IPS-18a (cell line): ENCODE data around the gene SELPLG.

Source experiments
- H3K27ac ChIP-seq: one replicate; pipeline ENCODE4 v1.5.1; 2013; ENCODE audit warnings: low read length
- H3K27me3 ChIP-seq: one replicate; pipeline ENCODE4 v1.6.1; 2013; ENCODE audit warnings: mild to moderate bottlenecking, low read length; ENCODE audit not compliant: control insufficient read depth, insufficient read depth
- H3K36me3 ChIP-seq: one replicate; pipeline ENCODE4 v1.6.1; 2013; ENCODE audit warnings: low read depth, low read length; ENCODE audit not compliant: control insufficient read depth
- H3K4me1 ChIP-seq: one replicate; pipeline ENCODE4 v1.6.1; 2013; ENCODE audit warnings: low read depth, low read length; ENCODE audit not compliant: control insufficient read depth
- H3K4me3 ChIP-seq: one replicate; pipeline ENCODE4 v1.5.1; 2013; ENCODE audit warnings: low read length
- H3K9ac ChIP-seq: one replicate; pipeline ENCODE4 v1.6.1; 2013; ENCODE audit warnings: mild to moderate bottlenecking, low read length, moderate library complexity
- H3K9me3 ChIP-seq: one replicate; pipeline ENCODE4 v1.6.1; 2013; ENCODE audit warnings: low read depth, low read length; ENCODE audit not compliant: control insufficient read depth

The SELPLG gene

DNA sequence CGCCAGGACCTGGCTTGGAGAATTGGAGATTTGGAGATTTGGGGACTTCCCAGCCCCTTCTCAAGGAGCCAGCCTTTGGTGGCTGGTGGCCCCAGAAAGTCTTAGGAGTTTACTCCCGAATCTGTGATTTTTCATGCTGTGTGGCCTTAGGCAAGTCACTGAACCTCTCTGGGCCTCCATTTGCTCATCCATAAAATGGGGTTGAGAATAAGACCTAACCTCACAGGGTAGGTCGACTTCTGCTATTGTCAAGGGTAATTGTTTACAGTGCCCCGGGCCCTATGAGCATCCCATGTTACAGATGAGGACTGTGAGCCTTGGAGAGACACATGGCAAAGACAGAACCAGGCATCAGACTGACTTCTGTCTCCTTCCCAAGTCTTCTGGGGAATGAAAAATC, 19.7 kb downstream of the SELPLG start:
- no peak overlapping the region for H3K27ac ChIP-seq
- no peaks in the 10 kb centered on the region for H3K4me1 ChIP-seq
- H3K27me3 ChIP-seq = no peaks in the 10 kb centered on the region

DNA sequence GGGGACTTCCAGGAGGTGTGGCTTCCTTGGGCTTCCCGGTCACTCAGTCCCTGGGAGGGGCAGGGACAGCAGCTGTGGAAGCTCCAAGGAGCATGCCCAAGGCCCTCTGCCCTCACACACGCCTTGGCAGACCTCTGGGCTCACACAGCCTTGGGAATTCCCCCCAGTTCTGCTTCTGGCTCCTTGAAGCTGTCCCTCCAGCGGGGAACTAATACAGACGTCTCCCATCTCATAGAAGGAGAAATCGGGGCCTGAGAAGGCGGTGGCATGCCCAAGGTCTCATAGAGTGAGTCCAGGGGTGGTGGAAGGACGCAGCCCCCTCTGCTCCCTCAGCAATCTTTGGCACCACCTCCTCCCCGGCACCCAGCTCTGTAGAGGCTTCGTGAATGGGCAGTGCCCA, 20.1 kb downstream of the SELPLG start:
- Histone ChIP-seq H3K36me3 (no peaks in the 10 kb centered on the region), H3K27ac (no peak overlapping the region), H3K4me1 (no peaks in the 10 kb centered on the region), H3K9me3 (no peaks in the 10 kb centered on the region), H3K27me3 (no peaks in the 10 kb centered on the region), H3K4me3 (no peak overlapping the region), H3K9ac (no peak overlapping the region)

More for the DNA sequence above, 19.7 kb downstream of the SELPLG start:
- no peak overlapping the region for H3K9ac ChIP-seq
- no peak overlapping the region for H3K4me3 ChIP-seq
- no peaks in the 10 kb centered on the region for H3K36me3 ChIP-seq
- H3K9me3 ChIP-seq = no peaks in the 10 kb centered on the region

DNA sequence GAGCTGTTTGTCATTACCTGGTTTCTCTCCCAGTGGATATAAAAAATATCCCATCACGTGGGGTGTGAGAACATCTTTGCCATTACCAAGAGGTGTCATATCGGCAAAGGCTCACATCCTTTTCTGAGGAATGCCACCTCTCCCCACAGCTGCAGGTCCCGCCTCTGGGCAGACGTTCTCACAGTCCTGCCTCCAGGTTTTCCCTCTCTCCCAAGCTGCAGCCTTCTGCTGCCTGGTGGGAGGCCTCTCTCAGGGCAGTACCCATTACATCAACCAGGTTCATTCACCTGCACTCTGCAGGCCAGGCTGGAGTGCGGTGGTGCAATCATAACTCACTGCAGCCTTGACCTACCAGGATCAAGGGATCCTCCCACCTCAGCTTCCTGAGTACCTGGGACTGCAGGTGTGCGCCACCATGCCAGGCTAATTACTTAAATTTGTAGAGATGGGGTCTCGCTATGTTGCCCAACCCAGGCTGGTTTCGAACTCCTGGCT, 20.9 kb downstream of the SELPLG start:
- Histone ChIP-seq H3K27me3 (no peaks in the 10 kb centered on the region), H3K27ac (no peak overlapping the region), H3K4me3 (no peak overlapping the region), H3K36me3 (no peaks in the 10 kb centered on the region), H3K9me3 (no peaks in the 10 kb centered on the region), H3K9ac (no peak overlapping the region), H3K4me1 (no peaks in the 10 kb centered on the region)

DNA sequence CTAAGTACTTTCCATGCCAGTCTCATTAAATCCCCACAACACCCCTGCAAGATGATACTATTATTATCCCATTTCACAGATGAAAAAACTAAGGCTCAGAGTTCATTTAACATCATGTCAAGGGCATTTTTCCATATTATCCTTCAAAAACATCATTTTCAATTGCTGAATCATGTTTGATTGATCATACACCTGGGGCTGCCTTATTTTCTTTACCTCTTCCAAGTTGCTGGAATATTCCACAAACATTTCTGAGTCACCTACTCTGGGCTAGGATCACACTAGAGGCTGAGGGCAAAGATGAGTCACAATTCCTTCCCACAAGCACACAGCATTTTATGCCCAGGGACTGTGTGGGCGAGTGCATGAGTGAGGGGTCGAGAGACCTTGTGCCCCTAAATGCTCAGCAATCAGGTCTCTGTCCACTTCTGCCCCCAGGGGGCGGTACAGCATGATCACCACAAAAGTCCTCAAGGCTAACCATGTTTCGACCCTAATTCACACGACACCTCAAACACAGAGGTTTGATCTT, 21.7 kb downstream of the SELPLG start:
- Histone ChIP-seq H3K36me3 (no peaks in the 10 kb centered on the region), H3K27me3 (no peaks in the 10 kb centered on the region), H3K27ac (no peak overlapping the region), H3K4me3 (no peak overlapping the region), H3K4me1 (no peaks in the 10 kb centered on the region), H3K9ac (no peak overlapping the region), H3K9me3 (no peaks in the 10 kb centered on the region)

DNA sequence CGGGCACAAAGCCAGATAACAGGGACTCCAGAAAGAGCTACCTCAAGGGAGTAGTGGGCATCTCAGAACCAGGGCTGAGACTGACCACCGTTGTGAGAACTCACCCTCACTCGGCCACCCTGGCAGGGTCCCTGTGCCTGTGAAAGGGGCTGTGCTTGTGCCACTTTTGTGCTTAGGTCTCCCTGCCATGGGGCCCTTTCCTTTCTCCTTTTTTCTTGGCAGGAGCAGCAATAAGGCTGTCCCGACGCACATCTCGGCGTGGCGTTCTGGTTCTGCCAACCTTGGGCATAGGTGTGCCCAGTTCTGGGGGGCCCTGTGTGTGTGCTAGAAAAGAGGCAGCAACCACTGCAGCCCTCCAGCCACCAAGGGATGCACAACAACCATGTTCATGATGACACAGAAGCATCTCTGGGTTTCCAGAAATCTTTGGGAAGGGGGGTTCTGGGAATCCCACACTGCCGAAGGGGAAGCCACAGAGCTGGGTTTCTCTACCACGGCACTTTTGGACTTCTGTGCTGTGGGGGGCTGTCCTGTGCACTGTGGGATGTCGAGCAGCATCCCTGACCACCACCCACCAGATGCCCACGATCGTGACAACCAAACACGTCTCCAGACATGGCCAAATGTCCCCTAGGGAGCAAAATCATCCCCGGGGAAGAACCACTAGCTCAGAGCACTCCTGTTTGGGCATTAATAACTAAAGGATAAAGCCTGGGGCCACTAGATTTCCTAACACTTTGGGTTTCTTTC, 22.7 kb downstream of the SELPLG start:
- Histone ChIP-seq H3K9me3 (no peaks in the 10 kb centered on the region), H3K4me1 (no peaks in the 10 kb centered on the region), H3K27ac (no peak overlapping the region), H3K4me3 (no peak overlapping the region), H3K36me3 (no peaks in the 10 kb centered on the region), H3K27me3 (no peaks in the 10 kb centered on the region), H3K9ac (no peak overlapping the region)

DNA sequence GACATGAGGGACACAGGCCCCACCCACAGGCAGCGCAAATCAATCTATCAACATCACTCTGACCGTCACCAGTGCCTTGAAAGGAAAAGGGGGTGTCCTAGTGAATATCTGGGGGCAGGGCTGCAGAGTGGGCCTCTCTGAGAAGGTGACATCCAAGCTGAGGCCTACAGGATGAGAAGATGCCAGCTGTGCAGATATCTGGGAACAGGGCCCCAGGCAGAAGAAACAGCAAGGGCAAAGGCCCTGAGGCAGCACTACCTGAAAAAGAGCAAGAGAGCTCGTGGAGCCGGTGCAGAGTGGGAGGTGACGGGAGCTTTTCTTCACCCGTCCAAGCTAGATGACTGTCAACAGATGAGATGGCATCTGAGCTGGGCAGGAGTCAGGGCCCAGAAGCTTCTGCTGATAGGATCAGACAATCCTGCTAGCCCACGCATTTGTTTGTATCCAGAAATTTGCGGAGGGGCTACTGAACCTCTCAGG, 23.3 kb downstream of the SELPLG start:
- H3K9me3 ChIP-seq = no peaks in the 10 kb centered on the region

DNA sequence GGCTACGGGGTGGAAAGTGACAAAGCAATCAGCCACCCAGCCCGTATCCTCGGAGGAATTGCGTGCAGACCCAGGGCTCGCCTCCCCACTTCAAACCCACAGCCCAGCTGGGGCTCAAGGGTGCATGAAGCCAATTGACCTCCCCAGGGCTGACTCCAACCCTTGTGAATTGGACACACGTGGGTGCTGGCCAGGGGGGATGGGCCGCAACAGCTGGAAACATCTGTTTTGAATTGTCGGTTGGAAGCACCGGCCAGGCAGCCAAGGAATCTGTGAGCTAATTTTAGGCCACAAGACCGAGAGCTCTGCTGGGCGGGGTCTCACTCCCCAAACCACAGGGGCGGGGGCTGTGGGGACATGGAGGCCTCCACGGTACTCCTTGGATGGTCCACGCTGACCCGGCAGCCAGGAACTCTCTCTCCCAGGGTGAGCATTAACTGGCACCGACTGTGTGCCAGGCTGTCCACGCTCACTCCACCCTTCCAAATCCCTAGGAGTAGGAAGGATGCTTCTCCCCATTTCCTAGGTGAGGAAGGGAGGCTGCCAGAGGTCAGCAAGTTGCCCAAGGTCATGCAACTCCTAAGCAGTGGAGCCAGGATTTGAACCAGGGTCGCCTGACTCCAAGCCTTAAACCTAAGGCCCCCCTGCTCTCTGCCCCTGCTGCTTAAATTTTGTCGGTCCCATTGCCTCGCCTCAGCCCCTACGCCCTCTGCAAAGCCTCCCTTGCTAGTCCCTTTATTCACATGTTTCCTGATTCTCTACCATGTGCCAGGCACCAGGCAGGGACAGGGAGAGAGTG, 24.0 kb downstream of the SELPLG start:
- Histone ChIP-seq H3K36me3 (no peaks in the 10 kb centered on the region), H3K4me3 (no peak overlapping the region), H3K9me3 (no peaks in the 10 kb centered on the region), H3K27ac (no peak overlapping the region), H3K9ac (no peak overlapping the region), H3K4me1 (no peaks in the 10 kb centered on the region), H3K27me3 (no peaks in the 10 kb centered on the region)

More for the DNA sequence above, 23.3 kb downstream of the SELPLG start:
- no peak overlapping the region for H3K27ac ChIP-seq
- no peak overlapping the region for H3K4me3 ChIP-seq
- H3K36me3 ChIP-seq = no peaks in the 10 kb centered on the region
- H3K27me3 ChIP-seq = no peaks in the 10 kb centered on the region
- no peaks in the 10 kb centered on the region for H3K4me1 ChIP-seq
- no peak overlapping the region for H3K9ac ChIP-seq

DNA sequence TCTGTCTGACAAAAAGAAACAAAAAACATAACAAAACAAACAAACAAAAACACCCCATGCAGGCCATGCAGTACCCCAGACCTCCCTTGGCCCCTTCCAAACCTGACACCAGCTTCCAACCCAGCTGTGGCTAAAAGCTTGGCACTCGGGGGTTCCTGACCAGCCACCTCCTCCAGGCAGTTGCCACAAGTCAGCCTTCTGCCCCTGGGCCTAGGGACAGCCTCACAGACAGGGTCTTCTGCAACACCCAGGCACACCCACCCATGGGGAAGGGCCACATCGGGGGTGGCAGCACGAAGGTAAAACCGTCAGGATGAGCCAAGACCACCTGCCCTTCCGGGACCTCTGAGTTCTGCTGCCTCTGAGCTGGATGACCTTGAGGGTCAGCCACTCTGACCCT, 25.1 kb downstream of the SELPLG start:
- H3K4me3 ChIP-seq = no peak overlapping the region
- no peaks in the 10 kb centered on the region for H3K9me3 ChIP-seq
- H3K27me3 ChIP-seq = no peaks in the 10 kb centered on the region
- no peaks in the 10 kb centered on the region for H3K4me1 ChIP-seq
- H3K27ac ChIP-seq = no peak overlapping the region
- H3K36me3 ChIP-seq = no peaks in the 10 kb centered on the region
- no peak overlapping the region for H3K9ac ChIP-seq

DNA sequence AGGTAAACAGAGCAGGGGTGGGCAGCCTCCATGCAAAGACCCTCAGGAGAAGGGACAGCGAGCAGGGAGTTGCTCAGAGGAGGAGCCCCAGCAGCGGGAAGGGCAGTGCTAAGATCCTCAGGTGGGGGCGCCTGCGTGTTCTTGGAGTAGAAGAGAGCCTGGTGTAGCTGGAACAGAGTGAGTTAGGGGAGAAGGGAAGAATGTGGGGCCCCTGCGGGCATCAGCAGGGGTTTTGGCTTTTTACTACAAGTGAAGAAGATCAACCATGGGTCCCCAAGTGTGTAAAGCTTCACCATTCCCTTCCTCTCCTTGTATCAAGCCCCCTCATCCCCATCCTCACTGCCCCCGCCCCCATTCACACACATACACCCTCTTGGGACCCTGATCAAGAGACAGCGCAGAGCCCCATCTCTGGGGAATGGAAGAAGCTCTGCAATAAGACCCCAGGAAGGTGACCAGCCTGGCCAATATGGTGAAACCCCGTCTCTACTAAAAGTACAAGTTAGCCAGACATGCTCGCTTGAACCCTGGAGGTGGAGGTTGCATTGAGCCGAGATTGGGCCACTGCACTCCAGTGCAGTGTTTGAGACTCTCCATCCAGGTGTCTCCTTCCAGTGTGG, 25.6 kb downstream of the SELPLG start:
- H3K4me1 ChIP-seq = no peaks in the 10 kb centered on the region
- no peak overlapping the region for H3K4me3 ChIP-seq
- H3K9ac ChIP-seq = no peak overlapping the region
- no peak overlapping the region for H3K27ac ChIP-seq
- H3K36me3 ChIP-seq = no peaks in the 10 kb centered on the region
- H3K9me3 ChIP-seq = no peaks in the 10 kb centered on the region
- no peaks in the 10 kb centered on the region for H3K27me3 ChIP-seq

DNA sequence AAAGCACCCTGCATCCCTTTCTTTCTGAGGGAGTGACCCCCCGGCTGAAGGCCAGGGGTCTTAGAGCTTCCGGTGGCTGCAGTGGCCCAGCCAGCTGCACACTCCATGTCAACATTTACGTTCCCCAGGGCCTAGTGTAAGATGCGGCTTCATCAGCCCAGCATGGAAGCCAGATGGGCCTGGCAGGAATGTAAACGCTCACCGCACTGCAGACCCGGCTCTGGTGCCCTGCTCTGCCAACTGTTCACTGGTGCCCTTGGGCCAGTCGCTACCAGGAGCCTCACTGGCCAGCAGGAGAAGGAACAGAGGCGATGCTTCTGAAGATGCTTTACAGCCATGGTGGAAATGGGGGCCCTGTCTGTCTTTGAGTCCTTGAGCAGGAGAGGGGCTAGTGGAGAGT, 27.2 kb downstream of the SELPLG start:
- Histone ChIP-seq H3K36me3 (no peaks in the 10 kb centered on the region), H3K27me3 (no peaks in the 10 kb centered on the region), H3K4me1 (no peaks in the 10 kb centered on the region), H3K9me3 (no peaks in the 10 kb centered on the region), H3K9ac (no peak overlapping the region), H3K27ac (no peak overlapping the region), H3K4me3 (no peak overlapping the region)

DNA sequence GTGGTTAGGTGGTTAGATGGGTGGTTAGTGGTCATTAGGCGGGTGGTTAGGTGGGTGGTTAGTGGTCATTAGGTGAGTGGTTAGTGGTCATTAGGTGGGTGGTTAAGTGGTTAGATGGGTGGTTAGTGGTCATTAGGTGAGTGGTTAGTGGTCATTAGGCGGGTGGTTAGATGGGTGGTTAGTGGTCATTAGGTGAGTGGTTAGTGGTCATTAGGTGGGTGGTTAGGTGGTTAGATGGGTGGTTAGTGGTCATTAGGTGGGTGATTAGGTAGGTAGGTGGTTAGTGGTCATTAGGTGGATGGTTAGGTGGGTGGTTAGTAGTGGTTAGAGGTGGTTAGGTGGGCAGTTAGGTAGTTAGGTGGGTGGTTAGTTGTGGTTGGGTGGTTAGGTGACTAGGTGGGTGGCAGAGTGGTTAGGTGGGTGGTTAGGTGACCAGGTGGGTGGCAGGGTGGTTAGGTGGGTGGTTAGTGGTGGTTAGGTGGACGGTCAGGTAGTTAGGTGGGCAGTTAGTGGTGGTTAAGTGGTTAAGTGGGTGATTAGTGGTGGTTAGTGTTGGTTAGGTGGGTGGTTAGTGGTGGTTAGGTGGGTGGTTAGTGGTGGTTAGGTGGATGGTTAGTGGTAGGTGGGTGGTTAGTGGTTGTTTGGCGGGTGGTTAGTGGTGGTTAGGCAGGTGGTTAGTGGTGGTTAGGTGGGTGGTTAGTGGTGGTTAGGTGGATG, 27.8 kb downstream of the SELPLG start:
- H3K4me1 ChIP-seq = no peaks in the 10 kb centered on the region
- H3K9ac ChIP-seq = no peak overlapping the region
- H3K27ac ChIP-seq = no peak overlapping the region
- H3K4me3 ChIP-seq = no peak overlapping the region
- no peaks in the 10 kb centered on the region for H3K9me3 ChIP-seq
- H3K36me3 ChIP-seq = no peaks in the 10 kb centered on the region
- no peaks in the 10 kb centered on the region for H3K27me3 ChIP-seq
